IMR-90 (cell line): Measurements from ENCODE around the gene ACACA. TPM values are rescaled to one million over a fixed set of nuclear protein-coding genes. Genes with fewer than 3 reads are reported as not detected.

Experiments
- ATAC-seq: fragments of 200-7000 bp; cut with Tn5 transposase; 2 replicates; pipeline ENCODE4 v1.9.1; 2020; ENCODE audit warnings: low read depth, mild to moderate bottlenecking, moderate library complexity
- BruUV-seq: library from RNA; stranded (reverse); fragments of 400-500 nt; replicated peaks from 2 replicates; lab custom pipeline; 2021; lab: Mats Ljungman, UMichigan
- CTCF ChIA-PET: fragments of 300-600 bp; formaldehyde crosslinking; extraction: SDS; loops from one replicate; lab custom pipeline; 2021; ENCODE audit warnings: antibody characterized with exemption; lab: Yijun Ruan, JAX
- POLR2A ChIA-PET: fragments of 300-600 bp; sonication (Branson Sonifier 250); formaldehyde crosslinking; loops from one replicate; lab custom pipeline; 2022; ENCODE audit warnings: antibody characterized with exemption; ENCODE audit not compliant: unreplicated experiment; lab: Charles Lee
- DNase-seq: peaks from one replicate; pipeline ENCODE4 v3.0.0; 2013
- H2AFZ ChIP-seq: replicated peaks from 2 replicates; pipeline ENCODE3; 2013; ENCODE audit warnings: low read length, mild to moderate bottlenecking; ENCODE audit not compliant: poor library complexity
- H2AK5ac ChIP-seq: 2 replicates; pipeline ENCODE4 v1.6.1; 2013; ENCODE audit warnings: low read depth, low read length, inconsistent platforms
- H2AK9ac ChIP-seq: replicated peaks from 2 replicates; pipeline ENCODE3; 2013; ENCODE audit warnings: mild to moderate bottlenecking, low read depth, low read length, moderate library complexity; ENCODE audit not compliant: poor library complexity
- H2BK120ac ChIP-seq: 2 replicates; pipeline ENCODE4 v1.6.1; 2013; ENCODE audit warnings: low read depth, low read length, inconsistent platforms
- H2BK15ac ChIP-seq: 3 replicates; pipeline ENCODE4 v1.6.1; 2013; ENCODE audit warnings: low read depth, low read length, inconsistent platforms
- H2BK20ac ChIP-seq: 2 replicates; pipeline ENCODE4 v1.6.1; 2013; ENCODE audit warnings: low read depth, mild to moderate bottlenecking, inconsistent platforms, low read length, moderate library complexity
- H2BK5ac ChIP-seq: 2 replicates; pipeline ENCODE4 v1.6.1; 2013; ENCODE audit warnings: mild to moderate bottlenecking, low read depth, low read length, inconsistent platforms; ENCODE audit not compliant: poor library complexity, severe bottlenecking
- H3K14ac ChIP-seq: replicated peaks from 2 replicates; pipeline ENCODE4 v1.6.1; 2013; ENCODE audit warnings: low read depth, low read length, inconsistent platforms
- H3K18ac ChIP-seq: 2 replicates; pipeline ENCODE4 v1.6.1; 2013; ENCODE audit warnings: low read depth, low read length, control low read depth
- H3K23ac ChIP-seq: 2 replicates; pipeline ENCODE4 v1.6.1; 2013; ENCODE audit warnings: low read depth, low read length, inconsistent platforms
- H3K27ac ChIP-seq: 2 replicates; pipeline ENCODE4 v1.5.1; 2013; ENCODE audit warnings: mild to moderate bottlenecking, control low read depth, low read length; ENCODE audit not compliant: insufficient read depth
- H3K27me3 ChIP-seq: 2 replicates; pipeline ENCODE4 v1.6.1; 2013; ENCODE audit warnings: low read length; ENCODE audit not compliant: control insufficient read depth, insufficient read depth
- H3K36me3 ChIP-seq: 2 replicates; pipeline ENCODE4 v1.6.1; 2013; ENCODE audit warnings: low read length, mixed read lengths; ENCODE audit not compliant: control insufficient read depth, insufficient read depth
- H3K4ac ChIP-seq: 2 replicates; pipeline ENCODE4 v1.6.1; 2013; ENCODE audit warnings: low read depth, low read length, inconsistent platforms
- H3K4me1 ChIP-seq: 2 replicates; pipeline ENCODE4 v1.6.1; 2013; ENCODE audit warnings: low read length, mixed read lengths; ENCODE audit not compliant: control insufficient read depth, insufficient read depth
- H3K4me2 ChIP-seq: 2 replicates; pipeline ENCODE4 v1.6.1; 2013; ENCODE audit warnings: low read depth, mild to moderate bottlenecking, control low read depth, low read length, moderate library complexity
- H3K4me3 ChIP-seq: 2 replicates; pipeline ENCODE4 v1.5.1; 2013; ENCODE audit warnings: low read depth, mild to moderate bottlenecking, control low read depth, low read length, moderate library complexity; ENCODE audit not compliant: insufficient read depth
- H3K56ac ChIP-seq: 2 replicates; pipeline ENCODE4 v1.6.1; 2013; ENCODE audit warnings: low read length, inconsistent platforms; ENCODE audit not compliant: insufficient read depth; ENCODE audit errors: extremely low read depth
- H3K79me1 ChIP-seq, 2 experiments: 2 replicates each; pipeline ENCODE4 v1.6.1; 2013; ENCODE audit warnings: low read length in 2 of 2, inconsistent platforms in 1 of 2, low read depth in 1 of 2
- H3K9ac ChIP-seq: 2 replicates; pipeline ENCODE4 v1.6.1; 2013; ENCODE audit warnings: low read depth, low read length, control low read depth
- H3K9me1 ChIP-seq: 2 replicates; pipeline ENCODE4 v1.6.1; 2013; ENCODE audit warnings: low read length, inconsistent platforms; ENCODE audit not compliant: insufficient read depth
- H3K9me3 ChIP-seq: 2 replicates; pipeline ENCODE4 v1.6.1; 2013; ENCODE audit warnings: low read length; ENCODE audit not compliant: control insufficient read depth, insufficient read depth
- H4K20me1 ChIP-seq: 2 replicates; pipeline ENCODE4 v1.6.1; 2013; ENCODE audit warnings: low read length, inconsistent platforms; ENCODE audit not compliant: insufficient read depth
- H4K5ac ChIP-seq: 2 replicates; pipeline ENCODE4 v1.6.1; 2013; ENCODE audit warnings: mild to moderate bottlenecking, low read depth, low read length, control low read depth
- H4K8ac ChIP-seq, 2 experiments: 2 replicates each; pipeline ENCODE4 v1.6.1; 2013; ENCODE audit warnings: low read depth in 2 of 2, low read length in 2 of 2, control low read depth in 1 of 2, inconsistent platforms in 1 of 2
- H4K91ac ChIP-seq: 2 replicates; pipeline ENCODE4 v1.6.1; 2013; ENCODE audit warnings: low read depth, low read length, inconsistent platforms; ENCODE audit not compliant: insufficient read depth
- BHLHE40 ChIP-seq: fragments of 150-350 bp; IDR thresholded peaks from 2 replicates; pipeline ENCODE4 v1.6.1; 2016; ENCODE audit warnings: mild to moderate bottlenecking, low read depth, low read length
- CEBPB ChIP-seq: IDR thresholded peaks from 2 replicates; pipeline ENCODE4 v1.6.1; 2012; ENCODE audit warnings: low read depth, low read length, improper control_type of control experiment
- CHD1 ChIP-seq: IDR thresholded peaks from 2 replicates; pipeline ENCODE4 v1.6.1; 2012; ENCODE audit warnings: low read depth, low read length, improper control_type of control experiment
- FOS ChIP-seq: fragments of 150-350 bp; IDR thresholded peaks from 2 replicates; pipeline ENCODE4 v1.6.1; 2016; ENCODE audit warnings: low read depth, low read length
- MAFK ChIP-seq: IDR thresholded peaks from 2 replicates; pipeline ENCODE4 v1.6.1; 2012; ENCODE audit warnings: low read depth, low read length, improper control_type of control experiment
- MAZ ChIP-seq: IDR thresholded peaks from 2 replicates; pipeline ENCODE4 v1.6.1; 2012; ENCODE audit warnings: low read depth, mild to moderate bottlenecking, low read length, improper control_type of control experiment, moderate library complexity, borderline replicate concordance
- MXI1 ChIP-seq: IDR thresholded peaks from 2 replicates; pipeline ENCODE4 v1.6.1; 2012; ENCODE audit warnings: low read depth, mild to moderate bottlenecking, low read length, moderate library complexity, borderline replicate concordance
- NFE2L2 ChIP-seq: fragments of 150-350 bp; IDR thresholded peaks from 2 replicates; pipeline ENCODE4 v1.6.1; 2016; ENCODE audit warnings: low read depth, mild to moderate bottlenecking, low read length
- POLR2A ChIP-seq: IDR thresholded peaks from 2 replicates; pipeline ENCODE4 v1.6.1; 2012; ENCODE audit warnings: mild to moderate bottlenecking, low read depth, low read length
- RAD21 ChIP-seq: IDR thresholded peaks from 2 replicates; pipeline ENCODE4 v1.6.1; 2012; ENCODE audit warnings: low read length, improper control_type of control experiment
- RCOR1 ChIP-seq: IDR thresholded peaks from 2 replicates; pipeline ENCODE4 v1.6.1; 2012; ENCODE audit warnings: mild to moderate bottlenecking, low read length, improper control_type of control experiment; ENCODE audit not compliant: insufficient replicate concordance
- RFX5 ChIP-seq: IDR thresholded peaks from 2 replicates; pipeline ENCODE4 v1.8.0; 2012; ENCODE audit warnings: low read depth, mild to moderate bottlenecking, low read length, moderate library complexity
- SMC3 ChIP-seq: fragments of 150-350 bp; IDR thresholded peaks from 2 replicates; pipeline ENCODE4 v1.6.1; 2016; ENCODE audit warnings: low read depth, mild to moderate bottlenecking, antibody characterized with exemption, low read length, moderate library complexity
- WGBS, 2 experiments: methylation state at CpG; one replicate each; pipeline versions ENCODE4 v1.1.5 to v1.1.7; 2013; ENCODE audit warnings: missing lambda C conversion rate in 2 of 2; ENCODE audit not compliant: insufficient read length in 1 of 2; ENCODE audit errors: extremely low coverage in 2 of 2; 5-methylcytosine and 5-hydroxymethylcytosine counted together
- dilution Hi-C: fragments of 300-500 bp; cut with HindIII; formaldehyde crosslinking; loops from one replicate; pipeline ENCODE4 v1.14.3; 2018; ENCODE audit warnings: low sequenced_read_pairs; ENCODE audit not compliant: unreplicated experiment
- in situ Hi-C: fragments of 300-500 bp; cut with MboI; formaldehyde crosslinking; loops from 3 replicates; pipeline ENCODE4 v1.14.3; 2019; ENCODE audit warnings: low sequenced_read_pairs, inconsistent platforms, mixed read lengths
- intact Hi-C: fragments of 100-400 bp; cut with micrococcal nuclease; formaldehyde crosslinking; loops from 2 replicates; pipeline ENCODE4 v1.10.0; 2022
- polyA plus RNA-seq, 3 experiments: library from polyadenylated mRNA; depleted of rRNA; stranded (reverse); fragments of >200 nt; gene quantifications; 2 replicates each; pipeline ENCODE4 v1.2.3, GENCODE V29; 2012; ENCODE audit warnings: low replicate concordance in 1 of 3
- total RNA-seq: library from RNA; depleted of rRNA; stranded (reverse); fragments of >200 nt; gene quantifications from 2 replicates; pipeline ENCODE4 v1.2.3, GENCODE V29; 2012
- TF ChIP-seq, protein P1 (sequence below): fragments of 150-350 bp; IDR thresholded peaks from 2 replicates; pipeline ENCODE4 v1.6.1; 2017; ENCODE audit warnings: mild to moderate bottlenecking, antibody characterized with exemption, low read length, low read depth
- TF ChIP-seq, protein P2 (sequence below): fragments of 150-350 bp; IDR thresholded peaks from 2 replicates; pipeline ENCODE4 v1.6.1; 2016; ENCODE audit warnings: low read depth, mild to moderate bottlenecking, low read length, moderate library complexity, borderline replicate concordance
- TF ChIP-seq, protein P3 (sequence below): conservative IDR thresholded peaks from 2 replicates; pipeline ENCODE4 v1.5.1; 2012; ENCODE audit warnings: mild to moderate bottlenecking, low read depth, low read length, improper control_type of control experiment

Gene ACACA
- total and polyA plus RNA-seq, 2 of the 4 experiments (the other 2 are of a cell fraction): 21.3 to 39.1 TPM

DNA sequence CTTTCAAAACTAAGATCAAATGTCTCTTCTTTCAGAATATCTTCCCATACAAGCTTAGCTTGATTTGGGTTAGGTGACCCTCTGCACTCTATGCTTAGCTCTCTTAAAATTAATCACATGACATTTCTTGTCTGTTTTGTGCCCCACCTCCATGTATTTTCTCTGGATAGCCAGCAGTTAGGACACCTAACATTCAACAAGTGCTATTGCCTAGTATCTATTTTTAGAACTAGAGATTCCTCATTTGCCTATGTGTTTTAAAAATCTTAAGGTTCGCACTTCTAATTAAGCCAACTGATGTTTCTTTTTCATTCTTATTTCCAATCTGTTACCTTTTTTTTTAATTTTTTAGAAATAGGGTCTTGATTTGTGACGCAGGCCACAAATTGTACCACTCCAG, 160.6 kb downstream of the ACACA start:
- in situ Hi-C loops (loop anchor here (10.0 kb wide), 1 partner anchor 611 kb away; no protein-coding TSS in a partner anchor), dilution Hi-C loops (no loop called here), intact Hi-C loops (no loop called here)
- Histone ChIP-seq H2AK5ac (no peak overlapping the region), H3K27ac (no peak overlapping the region), H3K9ac (no peak overlapping the region), H3K4me1 (no peaks in the 10 kb centered on the region), H3K36me3 (peaks cover 44% of the 10 kb centered on the region), H4K91ac (no peak overlapping the region), H3K4me2 (no peak overlapping the region), H4K20me1 (no peaks in the 10 kb centered on the region), H2BK5ac (no peak overlapping the region), H2BK120ac (no peak overlapping the region), H2AFZ (no peak overlapping the region), H3K18ac (no peak overlapping the region), H3K79me1 (no peaks in the 10 kb centered on the region), H4K5ac (no peak overlapping the region), H2BK15ac (no peak overlapping the region), H2BK20ac (no peak overlapping the region), H3K4ac (no peak overlapping the region), H3K56ac (no peak overlapping the region), H3K9me1 (no peaks in the 10 kb centered on the region), H3K23ac (no peak overlapping the region), H2AK9ac (no peak overlapping the region), H4K8ac (no peak overlapping the region), H3K14ac (no peak overlapping the region), H3K27me3 (no peaks in the 10 kb centered on the region), H3K9me3 (no peaks in the 10 kb centered on the region), H3K4me3 (no peak overlapping the region)
- no peak for ATAC-seq
- DNase-seq: no peak
- BruUV-seq: no TSS peak
- ChIA-PET POLR2A (no interaction called here), CTCF (no interaction called here)
- WGBS, 2 experiments: no CpG with 5 or more reads among the region's 2 CpGs
- TF ChIP-seq RFX5: no peak
- TF ChIP-seq NFE2L2: no peak
- no peak for TF ChIP-seq POLR2A
- no peak for TF ChIP-seq MAZ
- no peak for TF ChIP-seq BHLHE40
- TF ChIP-seq RCOR1: no peak
- TF ChIP-seq FOS: no peak
- TF ChIP-seq CHD1: no peak
- TF ChIP-seq, protein P1, sequence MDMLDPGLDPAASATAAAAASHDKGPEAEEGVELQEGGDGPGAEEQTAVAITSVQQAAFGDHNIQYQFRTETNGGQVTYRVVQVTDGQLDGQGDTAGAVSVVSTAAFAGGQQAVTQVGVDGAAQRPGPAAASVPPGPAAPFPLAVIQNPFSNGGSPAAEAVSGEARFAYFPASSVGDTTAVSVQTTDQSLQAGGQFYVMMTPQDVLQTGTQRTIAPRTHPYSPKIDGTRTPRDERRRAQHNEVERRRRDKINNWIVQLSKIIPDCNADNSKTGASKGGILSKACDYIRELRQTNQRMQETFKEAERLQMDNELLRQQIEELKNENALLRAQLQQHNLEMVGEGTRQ: no peak
- TF ChIP-seq CEBPB: no peak
- TF ChIP-seq, protein P2, sequence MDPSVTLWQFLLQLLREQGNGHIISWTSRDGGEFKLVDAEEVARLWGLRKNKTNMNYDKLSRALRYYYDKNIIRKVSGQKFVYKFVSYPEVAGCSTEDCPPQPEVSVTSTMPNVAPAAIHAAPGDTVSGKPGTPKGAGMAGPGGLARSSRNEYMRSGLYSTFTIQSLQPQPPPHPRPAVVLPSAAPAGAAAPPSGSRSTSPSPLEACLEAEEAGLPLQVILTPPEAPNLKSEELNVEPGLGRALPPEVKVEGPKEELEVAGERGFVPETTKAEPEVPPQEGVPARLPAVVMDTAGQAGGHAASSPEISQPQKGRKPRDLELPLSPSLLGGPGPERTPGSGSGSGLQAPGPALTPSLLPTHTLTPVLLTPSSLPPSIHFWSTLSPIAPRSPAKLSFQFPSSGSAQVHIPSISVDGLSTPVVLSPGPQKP: no peak
- no peak for TF ChIP-seq RAD21
- TF ChIP-seq, protein P3, sequence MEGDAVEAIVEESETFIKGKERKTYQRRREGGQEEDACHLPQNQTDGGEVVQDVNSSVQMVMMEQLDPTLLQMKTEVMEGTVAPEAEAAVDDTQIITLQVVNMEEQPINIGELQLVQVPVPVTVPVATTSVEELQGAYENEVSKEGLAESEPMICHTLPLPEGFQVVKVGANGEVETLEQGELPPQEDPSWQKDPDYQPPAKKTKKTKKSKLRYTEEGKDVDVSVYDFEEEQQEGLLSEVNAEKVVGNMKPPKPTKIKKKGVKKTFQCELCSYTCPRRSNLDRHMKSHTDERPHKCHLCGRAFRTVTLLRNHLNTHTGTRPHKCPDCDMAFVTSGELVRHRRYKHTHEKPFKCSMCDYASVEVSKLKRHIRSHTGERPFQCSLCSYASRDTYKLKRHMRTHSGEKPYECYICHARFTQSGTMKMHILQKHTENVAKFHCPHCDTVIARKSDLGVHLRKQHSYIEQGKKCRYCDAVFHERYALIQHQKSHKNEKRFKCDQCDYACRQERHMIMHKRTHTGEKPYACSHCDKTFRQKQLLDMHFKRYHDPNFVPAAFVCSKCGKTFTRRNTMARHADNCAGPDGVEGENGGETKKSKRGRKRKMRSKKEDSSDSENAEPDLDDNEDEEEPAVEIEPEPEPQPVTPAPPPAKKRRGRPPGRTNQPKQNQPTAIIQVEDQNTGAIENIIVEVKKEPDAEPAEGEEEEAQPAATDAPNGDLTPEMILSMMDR: no peak
- TF ChIP-seq MXI1: no peak
- no peak for TF ChIP-seq SMC3
- TF ChIP-seq MAFK: no peak
